Endothelial cell (in vitro differentiated cells): ENCODE measurements around the gene NLK. TPM values are rescaled to one million over a fixed set of nuclear protein-coding genes. Genes with fewer than 3 reads are reported as not detected.
A peak's percentile ranks its signal among the peaks of the same experiment; 100 is the strongest.
"Not testable (repeated sequence)": the region's sequence is repeated elsewhere in the genome, so short reads cannot be mapped to it uniquely, and the experiment has no call there.

Experiments used
- DNase-seq: peaks from one replicate; pipeline ENCODE4 v3.0.0; 2021; ENCODE audit warnings: low spot score
- H3K27ac Mint-ChIP-seq: one replicate; pipeline ENCODE4 v1.8.0; 2021; ENCODE audit warnings: mixed read lengths, inconsistent platforms; ENCODE audit not compliant: unreplicated experiment
- H3K27me3 Mint-ChIP-seq: one replicate; pipeline ENCODE4 v1.8.0; 2021; ENCODE audit warnings: mild to moderate bottlenecking, moderate library complexity, mixed read lengths, inconsistent platforms; ENCODE audit not compliant: unreplicated experiment
- H3K36me3 Mint-ChIP-seq: one replicate; pipeline ENCODE4 v1.8.0; 2021; ENCODE audit warnings: mild to moderate bottlenecking, low read depth, mixed read lengths, inconsistent platforms; ENCODE audit not compliant: unreplicated experiment
- H3K4me1 Mint-ChIP-seq: one replicate; pipeline ENCODE4 v1.8.0; 2021; ENCODE audit warnings: mild to moderate bottlenecking, mixed read lengths, inconsistent platforms; ENCODE audit not compliant: unreplicated experiment
- H3K4me3 Mint-ChIP-seq: one replicate; pipeline ENCODE4 v1.8.0; 2021; ENCODE audit warnings: mild to moderate bottlenecking, mixed read lengths, inconsistent platforms; ENCODE audit not compliant: unreplicated experiment
- H3K9me3 Mint-ChIP-seq: one replicate; pipeline ENCODE4 v1.8.0; 2021; ENCODE audit warnings: mixed read lengths, inconsistent platforms; ENCODE audit not compliant: unreplicated experiment
- CTCF ChIP-seq: fragments of 200-600 bp; sonication (generic); IDR thresholded peaks from one replicate; pipeline ENCODE4 v1.5.0; 2021; ENCODE audit warnings: antibody characterized with exemption; ENCODE audit not compliant: unreplicated experiment
- total RNA-seq: library from RNA; stranded (reverse); fragmentation: NEBNext Ultra II Directional; extraction: Animal tissue kit (Norgen Biotek cat#: 25700); gene quantifications from one replicate; pipeline ENCODE4 v1.2.1, GENCODE V29; 2021; ENCODE audit not compliant: unreplicated experiment

NLK gene
- total RNA-seq, 1 donor from 2014 or later, result 53.7 TPM

- peak; percentile 69 for TF ChIP-seq CTCF
- not testable (repeated sequence) for DNase-seq, H3K27me3 Mint-ChIP-seq, H3K4me3 Mint-ChIP-seq, H3K9me3 Mint-ChIP-seq, H3K27ac Mint-ChIP-seq, H3K36me3 Mint-ChIP-seq
- peaks cover 23% of the 10 kb centered on the region for H3K4me1 Mint-ChIP-seq
These were observed 190.7 kb downstream of the NLK start for GRCh38 chr17:28232966-28233870.

DNA sequence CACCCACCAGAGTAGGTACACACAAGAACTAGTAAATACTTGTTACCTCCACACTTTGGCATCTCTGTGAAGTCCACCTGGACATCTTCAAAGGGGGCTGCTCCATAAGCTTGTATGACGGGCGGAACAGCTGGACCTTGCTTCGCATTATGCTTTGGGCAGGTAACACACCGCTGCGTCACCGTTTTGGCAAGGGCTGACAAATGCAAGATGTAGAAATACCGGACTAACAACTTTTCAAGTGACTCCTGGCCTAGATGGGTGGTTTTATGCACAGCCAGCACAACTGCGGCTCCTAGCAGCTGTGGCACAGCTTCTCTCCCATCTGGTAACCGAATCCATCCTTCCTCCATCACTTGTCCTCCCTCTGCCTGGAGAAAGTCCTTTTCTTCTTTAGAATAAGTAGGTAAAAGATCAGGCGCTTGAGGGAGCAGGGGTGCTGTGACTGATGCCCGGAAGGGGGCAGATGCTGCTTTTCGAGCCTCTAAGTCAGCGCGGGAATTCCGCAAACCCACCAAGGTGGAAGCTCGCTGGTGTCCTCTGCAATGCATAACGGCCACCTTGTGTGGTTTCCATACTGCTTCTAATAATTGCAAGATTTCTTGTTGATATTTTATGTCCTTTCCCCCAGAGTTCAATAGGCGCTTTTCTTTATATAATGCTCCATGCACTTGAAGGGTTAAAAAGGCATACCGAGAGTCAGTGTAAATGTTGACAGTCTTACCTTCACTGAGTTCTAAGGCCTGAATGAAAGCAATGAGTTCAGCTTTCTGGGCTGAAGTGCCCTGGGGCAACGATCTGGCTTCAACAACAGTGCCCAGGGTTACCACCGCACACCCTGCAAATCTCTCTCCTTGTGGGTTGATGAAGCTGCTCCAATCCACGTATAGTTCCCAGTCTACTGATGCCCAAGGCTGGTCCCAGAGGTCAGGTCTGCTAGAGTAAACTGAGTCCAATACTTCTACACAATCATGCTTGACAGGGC lies 191.7 kb downstream of the NLK start:
- DNase-seq, H3K27ac Mint-ChIP-seq, H3K27me3 Mint-ChIP-seq, H3K4me3 Mint-ChIP-seq, H3K9me3 Mint-ChIP-seq, H3K36me3 Mint-ChIP-seq: not testable (repeated sequence)
- H3K4me1 Mint-ChIP-seq, result peaks cover 15% of the 10 kb centered on the region

DNA sequence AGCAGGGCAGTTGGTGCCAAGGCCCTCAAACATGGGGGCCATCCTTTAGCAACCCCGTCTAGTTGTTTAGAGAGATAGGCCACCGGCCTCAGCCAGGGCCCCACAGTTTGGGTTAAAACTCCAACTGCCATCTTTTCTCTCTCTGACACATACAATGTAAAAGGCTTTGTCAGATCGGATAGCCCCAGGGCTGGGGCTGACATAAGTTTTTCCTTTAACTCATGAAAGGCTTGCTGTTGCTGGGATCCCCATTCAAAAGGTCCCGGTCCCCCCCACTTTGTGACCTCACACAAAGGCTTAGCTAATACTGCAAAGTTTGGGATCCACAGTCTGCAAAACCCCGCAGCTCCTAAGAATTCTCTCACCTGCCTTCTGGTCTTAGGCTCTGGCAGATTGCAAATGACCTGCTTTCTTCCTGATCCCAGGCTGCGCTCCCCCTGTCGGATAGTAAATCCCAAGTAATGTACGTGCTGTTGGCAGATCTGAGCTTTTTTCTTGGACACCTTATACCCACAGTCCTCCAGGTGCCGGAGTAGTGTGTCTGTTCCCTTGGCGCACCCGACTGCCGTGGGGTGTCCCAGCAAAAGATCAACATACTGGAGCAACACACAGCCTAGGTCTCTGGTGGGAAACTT lies 192.7 kb downstream of the NLK start:
- H3K36me3 Mint-ChIP-seq, H3K9me3 Mint-ChIP-seq, H3K27me3 Mint-ChIP-seq, H3K4me3 Mint-ChIP-seq, DNase-seq, H3K27ac Mint-ChIP-seq: not testable (repeated sequence)
- peaks cover 15% of the 10 kb centered on the region for H3K4me1 Mint-ChIP-seq

- not testable (repeated sequence) for H3K27me3 Mint-ChIP-seq, H3K36me3 Mint-ChIP-seq, DNase-seq, H3K27ac Mint-ChIP-seq, H3K4me3 Mint-ChIP-seq, H3K9me3 Mint-ChIP-seq
- peaks cover 15% of the 10 kb centered on the region for H3K4me1 Mint-ChIP-seq
These were observed 193.7 kb downstream of the NLK start for GRCh38 chr17:28236033-28236653.

DNA sequence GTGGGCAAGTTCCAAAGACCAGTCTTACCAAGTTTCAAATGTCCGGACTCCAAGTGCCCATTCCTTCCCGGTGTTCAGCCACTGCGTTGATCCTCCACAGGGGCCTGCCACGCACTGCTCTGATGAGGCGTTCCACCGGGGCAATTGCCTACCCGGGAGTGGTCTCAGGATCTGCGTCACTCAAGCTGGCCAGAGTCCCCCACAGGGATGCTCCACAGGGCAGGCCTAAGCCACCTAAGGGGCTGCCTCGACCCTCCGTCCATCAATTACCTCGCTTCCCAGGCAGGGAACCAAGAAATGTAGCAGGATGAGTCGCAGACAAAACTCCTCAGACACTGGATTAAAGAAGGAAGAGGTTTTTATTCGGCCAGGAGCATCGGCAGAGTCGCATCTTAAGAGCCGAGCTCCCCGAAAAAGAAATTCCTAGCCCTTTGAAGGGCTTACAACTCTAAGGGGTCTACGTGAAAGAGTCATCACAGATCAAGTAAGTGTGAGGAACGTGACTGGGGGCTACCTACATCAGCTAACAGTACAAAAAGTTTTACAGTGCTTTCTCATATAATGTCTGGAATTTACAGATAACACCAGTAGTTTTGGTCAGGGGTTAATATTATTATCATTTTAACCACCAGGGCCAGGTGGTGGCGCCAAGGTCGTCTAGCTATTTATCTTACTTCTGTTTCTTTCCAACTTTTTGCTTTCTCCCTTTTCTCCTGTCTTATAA lies 196.2 kb downstream of the NLK start:
- not testable (repeated sequence) for H3K9me3 Mint-ChIP-seq, H3K36me3 Mint-ChIP-seq, H3K27ac Mint-ChIP-seq, H3K27me3 Mint-ChIP-seq, H3K4me3 Mint-ChIP-seq, DNase-seq
- peaks cover 15% of the 10 kb centered on the region for H3K4me1 Mint-ChIP-seq

DNA sequence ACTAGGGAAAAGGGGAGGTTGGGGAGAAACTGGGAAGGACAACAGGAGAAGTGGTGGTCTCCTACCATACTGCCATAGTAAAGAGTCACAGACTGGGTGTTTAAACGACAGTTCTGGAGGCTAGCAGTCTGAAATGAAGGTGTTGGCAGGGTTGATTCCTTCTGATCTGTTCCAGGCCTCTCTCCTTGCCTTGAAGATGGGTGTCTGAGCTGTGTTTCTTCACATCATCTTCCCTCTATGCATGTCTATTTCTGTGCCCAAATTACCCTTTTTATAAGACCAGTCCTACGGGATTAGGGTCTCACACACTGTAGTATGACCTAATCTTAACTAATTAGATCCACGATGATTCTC lies 196.8 kb downstream of the NLK start:
- Mint-ChIP-seq H3K9me3 (no peaks in the 10 kb centered on the region), H3K27me3 (no peaks in the 10 kb centered on the region), H3K36me3 (no peaks in the 10 kb centered on the region), H3K4me1 (peaks cover 15% of the 10 kb centered on the region), H3K4me3 (no peak overlapping the region), H3K27ac (no peak overlapping the region)
- no peak for DNase-seq
- no peak for TF ChIP-seq CTCF
